Prostate gland (tissue), 2 donors: ENCODE results near the gene TMEM218.

Experiments
- CTCF ChIP-seq, 4 experiments: fragments of 200-600 bp in 2 of 4; fragments of 450-650 bp in 2 of 4; sonication (generic) in 2 of 4; IDR thresholded peaks; 1 replicate in 3 of 4; 2 replicates in 1 of 4; pipeline ENCODE4 v1.5.1; 2016 to 2019; ENCODE audit warnings: antibody characterized with exemption in 4 of 4, mild to moderate bottlenecking in 2 of 4, moderate library complexity in 2 of 4
- POLR2A ChIP-seq: fragments of 450-650 bp; IDR thresholded peaks from one replicate; pipeline ENCODE4 v1.6.1; 2016; ENCODE audit warnings: antibody characterized with exemption, mild to moderate bottlenecking

- no peak for TF ChIP-seq CTCF (IDR thresholded peaks at IDR 0.05)
- TF ChIP-seq POLR2A = no peak
Measured at GRCh38 chr11:125080531-125080911, 30.9 kb downstream of the TMEM218 start.
